ENCODE measurements around the gene PTCD1. TPM values are rescaled to one million over a fixed set of nuclear protein-coding genes. Genes with fewer than 3 reads are reported as not detected.

Gene PTCD1, protein sequence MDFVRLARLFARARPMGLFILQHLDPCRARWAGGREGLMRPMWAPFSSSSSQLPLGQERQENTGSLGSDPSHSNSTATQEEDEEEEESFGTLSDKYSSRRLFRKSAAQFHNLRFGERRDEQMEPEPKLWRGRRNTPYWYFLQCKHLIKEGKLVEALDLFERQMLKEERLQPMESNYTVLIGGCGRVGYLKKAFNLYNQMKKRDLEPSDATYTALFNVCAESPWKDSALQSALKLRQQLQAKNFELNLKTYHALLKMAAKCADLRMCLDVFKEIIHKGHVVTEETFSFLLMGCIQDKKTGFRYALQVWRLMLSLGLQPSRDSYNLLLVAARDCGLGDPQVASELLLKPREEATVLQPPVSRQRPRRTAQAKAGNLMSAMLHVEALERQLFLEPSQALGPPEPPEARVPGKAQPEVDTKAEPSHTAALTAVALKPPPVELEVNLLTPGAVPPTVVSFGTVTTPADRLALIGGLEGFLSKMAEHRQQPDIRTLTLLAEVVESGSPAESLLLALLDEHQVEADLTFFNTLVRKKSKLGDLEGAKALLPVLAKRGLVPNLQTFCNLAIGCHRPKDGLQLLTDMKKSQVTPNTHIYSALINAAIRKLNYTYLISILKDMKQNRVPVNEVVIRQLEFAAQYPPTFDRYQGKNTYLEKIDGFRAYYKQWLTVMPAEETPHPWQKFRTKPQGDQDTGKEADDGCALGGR
- total RNA-seq, result 10.6 and 11.3 TPM in 2 replicates

DNA sequence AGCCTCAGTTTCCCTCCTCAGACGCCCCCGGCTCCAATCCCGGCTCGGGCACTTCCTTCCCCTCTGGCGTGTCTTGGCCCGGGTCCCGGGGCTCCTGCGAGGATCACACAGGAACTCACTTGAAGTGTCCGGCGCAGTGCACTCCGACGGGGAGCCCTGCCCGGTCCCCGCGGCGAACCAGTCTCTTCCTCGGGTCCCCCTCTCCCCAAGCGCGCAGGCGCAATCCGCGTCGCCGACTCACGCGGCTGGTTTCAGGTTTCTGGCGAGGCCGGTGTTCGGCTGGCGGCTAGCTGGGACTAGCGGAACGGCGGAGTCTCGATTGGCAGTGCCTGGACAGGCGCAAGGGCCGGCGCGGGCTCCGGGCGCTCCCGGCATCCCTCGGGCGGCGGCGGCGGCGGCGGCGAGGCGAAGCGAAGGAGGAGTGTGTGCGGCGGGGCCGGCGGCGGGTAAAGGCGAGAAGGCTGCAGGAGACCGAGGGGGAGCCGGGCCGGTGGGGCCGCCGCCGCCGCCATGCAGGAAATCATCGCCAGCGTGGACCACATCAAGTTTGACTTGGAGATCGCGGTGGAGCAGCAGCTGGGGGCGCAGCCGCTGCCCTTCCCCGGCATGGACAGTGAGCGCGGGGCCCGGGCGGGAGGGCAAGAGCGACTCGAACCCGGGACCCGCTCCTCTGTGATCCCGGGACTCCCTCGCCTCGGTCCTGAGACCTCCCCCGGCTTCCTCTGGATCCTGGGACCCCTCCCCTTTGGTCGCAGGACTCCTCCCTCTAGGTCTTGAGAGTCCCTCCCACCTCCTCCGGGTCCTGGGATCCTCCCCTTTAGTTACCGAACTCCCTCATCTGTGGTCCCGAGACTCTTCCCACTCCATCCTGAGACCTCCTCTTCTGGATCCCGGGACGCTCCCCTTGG is at the start of gene PTCD1, which contains the start of gene CPSF4:
Gene PTCD1 (minus strand): TSS at position 226 of the 908 bp plus-strand sequence. CDS start 3,556 bp downstream, outside the sequence.
Gene CPSF4 (plus strand): TSS at position 371 of the 908 bp plus-strand sequence. CDS start 140 bp downstream, at position 511.
- no peak for FAIRE-seq
- Histone ChIP-seq H3K27me3 (ENCODE audit: control insufficient read depth, insufficient read depth, low read length) (no peaks in the 10 kb centered on the region), H3K4me3 (ENCODE audit: low read depth, low read length) (peak within 1 kb of the TSS; percentile 91), H3K36me3 (ENCODE audit: control insufficient read depth, insufficient read depth, low read length) (peaks cover 9% of the 10 kb centered on the region)
- DNase-seq (ENCODE audit: low read depth), result peak; percentile 87
- TF ChIP-seq, protein P1, sequence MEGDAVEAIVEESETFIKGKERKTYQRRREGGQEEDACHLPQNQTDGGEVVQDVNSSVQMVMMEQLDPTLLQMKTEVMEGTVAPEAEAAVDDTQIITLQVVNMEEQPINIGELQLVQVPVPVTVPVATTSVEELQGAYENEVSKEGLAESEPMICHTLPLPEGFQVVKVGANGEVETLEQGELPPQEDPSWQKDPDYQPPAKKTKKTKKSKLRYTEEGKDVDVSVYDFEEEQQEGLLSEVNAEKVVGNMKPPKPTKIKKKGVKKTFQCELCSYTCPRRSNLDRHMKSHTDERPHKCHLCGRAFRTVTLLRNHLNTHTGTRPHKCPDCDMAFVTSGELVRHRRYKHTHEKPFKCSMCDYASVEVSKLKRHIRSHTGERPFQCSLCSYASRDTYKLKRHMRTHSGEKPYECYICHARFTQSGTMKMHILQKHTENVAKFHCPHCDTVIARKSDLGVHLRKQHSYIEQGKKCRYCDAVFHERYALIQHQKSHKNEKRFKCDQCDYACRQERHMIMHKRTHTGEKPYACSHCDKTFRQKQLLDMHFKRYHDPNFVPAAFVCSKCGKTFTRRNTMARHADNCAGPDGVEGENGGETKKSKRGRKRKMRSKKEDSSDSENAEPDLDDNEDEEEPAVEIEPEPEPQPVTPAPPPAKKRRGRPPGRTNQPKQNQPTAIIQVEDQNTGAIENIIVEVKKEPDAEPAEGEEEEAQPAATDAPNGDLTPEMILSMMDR (IDR thresholded peaks at IDR 0.05; ENCODE audit: insufficient read depth, low read length, severe bottlenecking), result no peak

DNA sequence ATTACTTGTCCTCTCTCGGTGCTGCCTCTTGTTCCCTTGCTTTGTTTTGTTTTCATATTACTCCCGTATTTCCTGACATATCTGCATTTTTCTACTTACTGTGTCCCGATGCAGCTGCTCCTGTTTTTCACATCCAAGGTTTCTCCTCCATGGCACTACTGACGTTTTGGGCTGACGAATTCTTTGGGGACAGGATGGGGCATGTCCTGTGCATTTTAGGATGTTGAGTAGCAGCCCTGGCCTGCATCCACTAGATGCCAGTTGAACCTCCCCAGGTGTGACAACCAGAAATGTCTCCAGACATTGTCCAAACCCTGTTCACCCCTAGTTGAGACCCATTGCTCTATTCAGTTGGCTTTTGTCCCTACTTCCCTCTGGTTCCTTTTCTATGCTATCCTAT is 46.5 kb upstream of the PTCD1 start:
- TF ChIP-seq, protein P1 (IDR thresholded peaks at IDR 0.05; ENCODE audit: insufficient read depth, low read length, severe bottlenecking), result no peak
- H3K36me3 ChIP-seq (ENCODE audit: control insufficient read depth, insufficient read depth, low read length), result no peaks in the 10 kb centered on the region
- FAIRE-seq, result no peak

DNA sequence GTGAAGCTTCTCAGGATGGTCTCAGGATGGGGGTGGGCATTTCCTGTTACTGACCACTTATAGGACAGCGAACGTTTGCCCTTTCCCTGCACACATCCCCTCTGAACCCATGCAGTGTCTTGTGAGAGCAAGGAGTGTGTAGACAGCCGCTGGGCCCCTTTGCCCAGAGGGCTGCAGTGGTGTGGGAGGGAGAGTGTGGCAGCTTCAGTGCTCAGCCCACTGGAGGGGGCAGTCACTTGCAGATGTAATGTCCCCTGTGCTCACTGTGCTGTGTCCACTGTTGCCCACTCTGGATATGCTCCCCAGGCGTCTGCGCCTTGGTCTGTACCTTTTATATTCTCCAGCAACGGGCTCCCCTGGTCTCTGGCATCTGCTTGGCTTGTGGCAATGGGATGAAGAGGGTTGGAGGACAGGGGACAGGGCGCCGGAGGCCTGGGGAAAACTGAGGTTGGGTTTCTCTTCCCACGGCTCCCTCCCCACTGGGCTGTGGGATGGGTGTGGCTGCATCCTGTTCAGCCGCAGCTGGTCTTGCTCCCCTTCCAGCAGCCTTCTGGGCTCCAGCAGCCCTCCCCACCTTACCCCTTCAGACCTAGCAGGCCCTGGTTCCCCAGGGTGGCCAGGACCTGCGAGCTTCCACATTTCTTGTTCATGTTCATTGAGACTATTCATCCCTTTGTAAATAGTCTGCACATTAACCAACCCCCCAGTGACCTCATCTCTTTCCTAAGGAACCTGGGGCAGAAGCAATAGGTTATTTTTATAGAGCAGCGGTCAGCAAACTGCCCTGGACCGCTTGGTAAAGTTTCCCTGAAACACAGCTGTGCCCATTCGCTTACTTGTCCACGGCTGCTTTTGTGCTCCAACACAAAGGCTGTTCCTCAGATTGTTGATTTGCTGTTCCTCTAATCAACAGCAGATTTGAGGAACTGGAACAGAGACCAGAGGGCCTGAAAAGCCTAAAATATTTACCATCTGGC is 40.2 kb upstream of the PTCD1 start:
- H3K27me3 ChIP-seq (ENCODE audit: control insufficient read depth, insufficient read depth, low read length), result no peaks in the 10 kb centered on the region
- TF ChIP-seq, protein P1 (IDR thresholded peaks at IDR 0.05; ENCODE audit: insufficient read depth, low read length, severe bottlenecking), result no peak
- DNase-seq (ENCODE audit: low read depth), result no peak
- peaks cover 3% of the 10 kb centered on the region for H3K36me3 ChIP-seq (ENCODE audit: control insufficient read depth, insufficient read depth, low read length)
- no peak for FAIRE-seq
- no peak overlapping the region for H3K4me3 ChIP-seq (ENCODE audit: low read depth, low read length)

More for the DNA sequence above, 46.5 kb upstream of the PTCD1 start:
- H3K4me3 ChIP-seq (ENCODE audit: low read depth, low read length), result no peak overlapping the region
- DNase-seq (ENCODE audit: low read depth), result peak; percentile 70
- H3K27me3 ChIP-seq (ENCODE audit: control insufficient read depth, insufficient read depth, low read length), result no peaks in the 10 kb centered on the region

DNA sequence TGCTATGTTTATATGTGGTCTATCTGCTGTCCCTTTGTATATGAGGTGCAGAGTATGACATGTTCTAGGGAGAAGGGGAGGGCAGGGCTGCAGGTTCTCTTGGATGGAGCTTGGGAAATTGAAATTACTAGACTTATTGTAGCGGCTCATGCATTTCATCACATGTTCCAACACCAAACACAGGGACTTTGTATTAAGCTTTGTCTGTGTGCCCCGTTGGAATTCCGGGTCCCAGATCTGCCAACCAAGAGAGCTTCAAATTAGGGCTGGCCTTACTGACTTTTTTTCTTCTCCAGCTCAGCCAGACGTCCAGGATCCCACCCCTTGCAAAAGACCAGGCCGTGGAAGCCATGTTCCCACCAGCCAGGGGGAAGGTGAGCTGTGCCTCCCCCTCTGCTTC is 37.5 kb upstream of the PTCD1 start:
- TF ChIP-seq, protein P1 (IDR thresholded peaks at IDR 0.05; ENCODE audit: insufficient read depth, low read length, severe bottlenecking), result no peak
- Histone ChIP-seq H3K4me3 (ENCODE audit: low read depth, low read length) (no peak overlapping the region), H3K27me3 (ENCODE audit: control insufficient read depth, insufficient read depth, low read length) (no peaks in the 10 kb centered on the region), H3K36me3 (ENCODE audit: control insufficient read depth, insufficient read depth, low read length) (peaks cover 3% of the 10 kb centered on the region)
- no peak for DNase-seq (ENCODE audit: low read depth)
- no peak for FAIRE-seq

DNA sequence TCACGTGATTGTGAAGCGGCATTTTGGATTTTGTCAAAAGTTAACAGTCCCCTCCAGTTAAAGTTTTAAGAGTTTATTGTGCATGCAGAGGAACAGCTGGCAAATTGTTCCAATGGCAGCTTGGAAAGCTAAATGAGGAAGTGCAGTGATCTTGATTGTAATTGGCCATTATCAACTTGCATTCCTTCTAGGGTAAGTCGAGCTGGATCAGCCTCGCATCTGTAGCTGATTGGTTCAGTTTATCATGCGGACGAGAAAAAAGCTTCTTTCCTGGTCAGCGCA is 34.7 kb upstream of the PTCD1 start:
- Histone ChIP-seq H3K27me3 (ENCODE audit: control insufficient read depth, insufficient read depth, low read length) (no peaks in the 10 kb centered on the region), H3K4me3 (ENCODE audit: low read depth, low read length) (peak overlapping the region; percentile 75), H3K36me3 (ENCODE audit: control insufficient read depth, insufficient read depth, low read length) (no peaks in the 10 kb centered on the region)
- no peak for FAIRE-seq
- peak; percentile 75 for DNase-seq (ENCODE audit: low read depth)
- TF ChIP-seq, protein P1 (IDR thresholded peaks at IDR 0.05; ENCODE audit: insufficient read depth, low read length, severe bottlenecking), result no peak
